ENCODE data around the gene MACROD2. TPM values are rescaled to one million over a fixed set of nuclear protein-coding genes. Genes with fewer than 3 reads are reported as not detected.

The MACROD2 gene
- total RNA-seq, 1 donor from 2014 or later: 2.4 TPM

DNA sequence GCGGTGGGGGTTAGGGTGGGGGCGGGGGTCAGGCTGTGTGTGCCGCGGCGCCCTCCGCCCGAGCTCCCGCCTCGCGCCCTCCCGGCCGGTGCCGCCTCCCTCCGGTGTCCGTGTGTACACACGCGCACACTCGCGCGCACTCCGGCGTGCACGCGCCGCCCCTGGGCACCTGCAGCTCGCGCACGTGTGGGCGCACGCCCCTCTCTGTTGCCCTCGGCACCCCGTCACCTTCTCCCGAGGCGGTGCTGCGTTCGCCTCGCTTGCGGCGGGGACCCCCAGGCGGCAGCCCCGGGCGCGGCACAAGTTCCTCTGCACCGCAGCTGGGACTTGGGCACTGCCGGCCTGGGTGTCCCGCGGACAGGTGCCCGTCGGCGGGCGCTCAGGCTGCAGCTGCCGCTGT is 525 bp downstream of the MACROD2 start:
- H3K4me3 Mint-ChIP-seq (ENCODE audit: unreplicated experiment): peak overlapping the region; percentile 97
- Histone ChIP-seq H3K4me3 (ENCODE audit: insufficient read depth, low read depth, low read length) (peak overlapping the region; percentile 64), H4K20me1 (ENCODE audit: insufficient read depth, low read length) (no peaks in the 10 kb centered on the region), H3K27ac (ENCODE audit: low read depth, low read length) (no peak overlapping the region), H3K4me1 (ENCODE audit: insufficient read depth, low read length) (no peaks in the 10 kb centered on the region), H3K9ac (ENCODE audit: low read length) (peak overlapping the region; percentile 2), H3K36me3 (ENCODE audit: insufficient read depth, low read length) (no peaks in the 10 kb centered on the region), H2AFZ (ENCODE audit: low read depth, low read length) (peak overlapping the region; percentile 97), H3K27me3 (ENCODE audit: insufficient read depth, low read length) (peaks cover 3% of the 10 kb centered on the region), H3K4me2 (ENCODE audit: low read length) (peak overlapping the region; percentile 92), H3K9me3 (ENCODE audit: insufficient read depth, low read depth, low read length) (no peaks in the 10 kb centered on the region), H3K79me2 (ENCODE audit: insufficient read depth, low read length) (no peaks in the 10 kb centered on the region)
- no peak overlapping the region for H3K27ac Mint-ChIP-seq (ENCODE audit: unreplicated experiment)
- H3K9me3 Mint-ChIP-seq (ENCODE audit: unreplicated experiment): peaks cover 2% of the 10 kb centered on the region
- peaks cover 2% of the 10 kb centered on the region for H3K4me1 Mint-ChIP-seq (ENCODE audit: low read depth, unreplicated experiment)
- H3K27me3 Mint-ChIP-seq (ENCODE audit: low read depth, unreplicated experiment): no peaks in the 10 kb centered on the region
- DNase-seq (ENCODE audit: low read depth) (no peak), FAIRE-seq (no peak)
- peaks cover 2% of the 10 kb centered on the region for H3K36me3 Mint-ChIP-seq (ENCODE audit: low read depth, unreplicated experiment)
- TF ChIP-seq, protein P1, sequence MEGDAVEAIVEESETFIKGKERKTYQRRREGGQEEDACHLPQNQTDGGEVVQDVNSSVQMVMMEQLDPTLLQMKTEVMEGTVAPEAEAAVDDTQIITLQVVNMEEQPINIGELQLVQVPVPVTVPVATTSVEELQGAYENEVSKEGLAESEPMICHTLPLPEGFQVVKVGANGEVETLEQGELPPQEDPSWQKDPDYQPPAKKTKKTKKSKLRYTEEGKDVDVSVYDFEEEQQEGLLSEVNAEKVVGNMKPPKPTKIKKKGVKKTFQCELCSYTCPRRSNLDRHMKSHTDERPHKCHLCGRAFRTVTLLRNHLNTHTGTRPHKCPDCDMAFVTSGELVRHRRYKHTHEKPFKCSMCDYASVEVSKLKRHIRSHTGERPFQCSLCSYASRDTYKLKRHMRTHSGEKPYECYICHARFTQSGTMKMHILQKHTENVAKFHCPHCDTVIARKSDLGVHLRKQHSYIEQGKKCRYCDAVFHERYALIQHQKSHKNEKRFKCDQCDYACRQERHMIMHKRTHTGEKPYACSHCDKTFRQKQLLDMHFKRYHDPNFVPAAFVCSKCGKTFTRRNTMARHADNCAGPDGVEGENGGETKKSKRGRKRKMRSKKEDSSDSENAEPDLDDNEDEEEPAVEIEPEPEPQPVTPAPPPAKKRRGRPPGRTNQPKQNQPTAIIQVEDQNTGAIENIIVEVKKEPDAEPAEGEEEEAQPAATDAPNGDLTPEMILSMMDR (IDR thresholded peaks at IDR 0.05; ENCODE audit: insufficient read depth, low read depth, low read length): no peak
- TF ChIP-seq EZH2 (IDR thresholded peaks at IDR 0.05; ENCODE audit: insufficient read depth, low read length): peak; percentile 37

DNA sequence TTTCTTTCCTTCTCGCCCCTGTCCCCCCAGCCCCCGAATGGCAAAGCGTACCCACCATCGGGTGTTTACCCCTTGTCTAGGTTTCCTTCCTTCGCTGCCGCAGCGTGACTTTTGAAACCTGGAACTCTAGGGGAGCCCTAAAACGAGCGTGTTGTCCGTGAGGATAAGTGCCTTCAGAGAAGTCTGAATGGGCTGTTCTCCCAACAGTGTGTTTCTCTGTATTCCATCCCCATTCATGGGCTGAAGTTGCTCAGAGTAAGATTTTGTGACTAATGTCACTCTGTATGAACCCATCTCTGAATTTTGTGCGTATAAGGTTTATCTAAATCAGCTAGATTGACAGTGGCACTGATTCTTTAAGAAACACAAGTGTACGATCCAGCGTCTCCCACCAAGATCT is 949 bp downstream of the MACROD2 start:
- TF ChIP-seq, protein P1 (IDR thresholded peaks at IDR 0.05; ENCODE audit: insufficient read depth, low read depth, low read length): no peak
- TF ChIP-seq EZH2 (IDR thresholded peaks at IDR 0.05; ENCODE audit: insufficient read depth, low read length): no peak
- Histone ChIP-seq H3K4me2 (ENCODE audit: low read length) (peak overlapping the region; percentile 92), H3K9me3 (ENCODE audit: insufficient read depth, low read depth, low read length) (no peaks in the 10 kb centered on the region), H3K36me3 (ENCODE audit: insufficient read depth, low read length) (no peaks in the 10 kb centered on the region), H3K79me2 (ENCODE audit: insufficient read depth, low read length) (no peaks in the 10 kb centered on the region), H2AFZ (ENCODE audit: low read depth, low read length) (peak overlapping the region; percentile 97), H4K20me1 (ENCODE audit: insufficient read depth, low read length) (no peaks in the 10 kb centered on the region), H3K27me3 (ENCODE audit: insufficient read depth, low read length) (peaks cover 3% of the 10 kb centered on the region), H3K4me1 (ENCODE audit: insufficient read depth, low read length) (no peaks in the 10 kb centered on the region), H3K27ac (ENCODE audit: low read depth, low read length) (no peak overlapping the region), H3K9ac (ENCODE audit: low read length) (peak overlapping the region; percentile 2), H3K4me3 (ENCODE audit: insufficient read depth, low read depth, low read length) (peak overlapping the region; percentile 64)
- DNase-seq (ENCODE audit: low read depth) (no peak), FAIRE-seq (no peak)
- peaks cover 2% of the 10 kb centered on the region for H3K4me1 Mint-ChIP-seq (ENCODE audit: low read depth, unreplicated experiment)
- peaks cover 2% of the 10 kb centered on the region for H3K36me3 Mint-ChIP-seq (ENCODE audit: low read depth, unreplicated experiment)
- H3K27ac Mint-ChIP-seq (ENCODE audit: unreplicated experiment): no peak overlapping the region
- no peaks in the 10 kb centered on the region for H3K27me3 Mint-ChIP-seq (ENCODE audit: low read depth, unreplicated experiment)
- H3K4me3 Mint-ChIP-seq (ENCODE audit: unreplicated experiment): peak overlapping the region; percentile 97
- H3K9me3 Mint-ChIP-seq (ENCODE audit: unreplicated experiment): peaks cover 2% of the 10 kb centered on the region

DNA sequence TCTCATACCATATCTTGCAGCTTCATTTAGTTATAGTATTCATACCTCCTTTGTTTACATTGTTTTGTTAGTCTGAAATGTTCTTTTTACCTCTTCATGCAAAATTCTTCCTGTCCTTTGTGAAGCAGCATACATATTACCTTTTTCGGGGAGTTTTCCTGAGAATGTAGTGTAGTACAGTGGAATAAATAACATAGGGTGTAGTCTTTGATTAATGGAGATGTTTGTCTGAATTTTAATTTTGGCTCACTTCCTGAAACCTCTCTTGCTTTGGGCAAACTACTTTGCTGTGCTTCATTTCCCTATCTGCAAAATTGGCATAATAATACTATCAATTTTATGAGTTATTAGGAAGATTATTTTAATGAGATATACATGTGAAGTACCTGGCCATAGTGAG is 5.6 kb downstream of the MACROD2 start:
- H3K9ac ChIP-seq (ENCODE audit: low read length): no peak overlapping the region
- TF ChIP-seq, protein P1 (IDR thresholded peaks at IDR 0.05; ENCODE audit: insufficient read depth, low read depth, low read length): no peak
- no peak for TF ChIP-seq EZH2 (IDR thresholded peaks at IDR 0.05; ENCODE audit: insufficient read depth, low read length)
- H3K27ac Mint-ChIP-seq (ENCODE audit: unreplicated experiment): no peak overlapping the region
- H3K27me3 Mint-ChIP-seq (ENCODE audit: low read depth, unreplicated experiment): no peaks in the 10 kb centered on the region
- no peaks in the 10 kb centered on the region for H3K36me3 ChIP-seq (ENCODE audit: insufficient read depth, low read length)
- H3K4me3 ChIP-seq (ENCODE audit: insufficient read depth, low read depth, low read length): no peak overlapping the region
- no peaks in the 10 kb centered on the region for H3K36me3 Mint-ChIP-seq (ENCODE audit: low read depth, unreplicated experiment)
- H3K4me2 ChIP-seq (ENCODE audit: low read length): no peak overlapping the region
- no peak overlapping the region for H3K4me3 Mint-ChIP-seq (ENCODE audit: unreplicated experiment)
- peaks cover 3% of the 10 kb centered on the region for H3K27me3 ChIP-seq (ENCODE audit: insufficient read depth, low read length)
- no peak for DNase-seq (ENCODE audit: low read depth)
- FAIRE-seq: no peak
- H3K4me1 Mint-ChIP-seq (ENCODE audit: low read depth, unreplicated experiment): peaks cover 2% of the 10 kb centered on the region
- H3K9me3 ChIP-seq (ENCODE audit: insufficient read depth, low read depth, low read length): no peaks in the 10 kb centered on the region
- H3K27ac ChIP-seq (ENCODE audit: low read depth, low read length): no peak overlapping the region
- H4K20me1 ChIP-seq (ENCODE audit: insufficient read depth, low read length): no peaks in the 10 kb centered on the region
- H3K4me1 ChIP-seq (ENCODE audit: insufficient read depth, low read length): no peaks in the 10 kb centered on the region
- no peak overlapping the region for H2AFZ ChIP-seq (ENCODE audit: low read depth, low read length)
- H3K9me3 Mint-ChIP-seq (ENCODE audit: unreplicated experiment): no peaks in the 10 kb centered on the region
- H3K79me2 ChIP-seq (ENCODE audit: insufficient read depth, low read length): no peaks in the 10 kb centered on the region
